Measurements from ENCODE around the gene LTB4R.
A peak's percentile ranks its signal among the peaks of the same experiment; 100 is the strongest.

Gene LTB4R

DNA sequence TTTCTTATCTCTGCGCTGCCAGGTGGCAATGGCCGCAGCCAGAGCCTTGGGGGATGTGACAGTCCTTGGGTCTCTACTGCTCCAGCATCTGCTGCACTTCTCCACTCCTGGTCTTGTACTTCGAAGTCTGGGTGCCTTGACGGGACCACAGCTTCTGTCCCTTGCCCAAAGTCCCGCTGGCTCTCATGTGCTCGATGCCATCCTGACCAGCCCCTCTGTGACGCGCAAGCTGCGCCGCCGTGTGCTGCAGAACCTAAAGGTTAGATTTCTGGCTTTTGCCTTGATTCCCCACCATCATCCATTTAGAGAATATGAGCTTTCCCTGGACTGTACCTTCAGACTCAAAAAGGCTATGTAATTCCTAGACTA is 7.3 kb upstream of the LTB4R start:
- DNase-seq = no peak

DNA sequence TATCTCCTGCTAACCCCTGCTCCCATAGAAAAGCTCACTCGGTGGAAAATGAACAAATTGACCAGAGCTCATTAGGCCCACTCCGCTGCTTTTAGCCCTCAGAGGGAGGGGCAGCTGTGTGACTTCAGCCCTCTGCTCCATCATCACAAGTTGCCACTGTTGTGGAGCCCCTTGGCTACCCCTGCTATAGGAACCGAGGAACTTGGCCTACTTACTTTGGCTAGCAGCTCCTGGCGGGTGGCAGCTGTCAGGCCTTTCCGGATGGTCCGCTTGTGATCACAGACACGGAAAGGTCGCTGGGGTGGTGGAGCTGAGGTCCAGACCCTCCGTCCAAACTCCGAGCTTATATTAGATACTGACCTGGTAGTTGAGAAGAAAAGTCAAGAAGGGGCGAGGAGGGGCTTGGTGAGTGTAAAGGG is 4.1 kb upstream of the LTB4R start:
- no peak for DNase-seq

DNA sequence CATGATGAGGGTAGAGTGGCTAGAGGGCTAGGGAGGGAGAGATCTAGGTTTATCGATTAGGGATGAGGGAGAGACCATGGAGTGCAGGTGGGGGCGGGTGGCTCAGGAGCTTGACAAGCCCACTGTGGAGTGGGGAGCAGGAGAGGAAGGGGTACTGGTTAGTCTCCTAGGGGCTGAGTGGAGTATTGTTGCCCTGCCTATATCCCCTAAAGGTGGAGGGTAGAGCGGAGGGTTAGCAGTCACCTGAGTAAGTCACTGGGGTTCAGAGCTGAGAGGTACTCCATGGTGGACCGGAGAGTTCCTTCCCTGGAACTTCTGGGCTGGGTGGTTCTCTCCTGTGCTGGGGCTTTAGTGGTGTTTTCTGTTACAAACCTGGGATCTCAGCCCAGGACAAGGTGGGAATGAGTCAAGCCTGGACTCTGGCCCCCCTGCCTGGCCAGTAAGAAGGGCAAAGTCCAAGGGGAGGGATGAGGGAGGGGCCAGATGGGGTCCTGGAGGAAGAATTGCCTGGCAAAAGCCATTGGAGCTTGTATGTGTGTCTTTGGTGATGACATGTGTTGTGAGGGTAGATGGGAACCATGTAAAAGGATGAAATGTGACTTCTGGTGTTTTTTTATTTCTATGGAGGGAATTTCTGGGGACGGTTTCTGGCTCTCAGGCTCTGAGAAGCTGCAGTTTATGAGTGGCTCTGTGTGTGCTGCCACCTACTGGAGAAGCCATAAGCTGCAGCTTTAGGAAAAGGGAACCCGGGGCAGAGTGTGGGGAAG is 3.5 kb upstream of the LTB4R start, which contains the start of gene CIDEB:
TSS of gene CIDEB (minus strand) at position 403 of the 767 bp plus-strand sequence. CDS start at position 284, 119 bp downstream.
- DNase-seq = peak in 5 of 14 donors; percentile 9 to 61 (median 26)

DNA sequence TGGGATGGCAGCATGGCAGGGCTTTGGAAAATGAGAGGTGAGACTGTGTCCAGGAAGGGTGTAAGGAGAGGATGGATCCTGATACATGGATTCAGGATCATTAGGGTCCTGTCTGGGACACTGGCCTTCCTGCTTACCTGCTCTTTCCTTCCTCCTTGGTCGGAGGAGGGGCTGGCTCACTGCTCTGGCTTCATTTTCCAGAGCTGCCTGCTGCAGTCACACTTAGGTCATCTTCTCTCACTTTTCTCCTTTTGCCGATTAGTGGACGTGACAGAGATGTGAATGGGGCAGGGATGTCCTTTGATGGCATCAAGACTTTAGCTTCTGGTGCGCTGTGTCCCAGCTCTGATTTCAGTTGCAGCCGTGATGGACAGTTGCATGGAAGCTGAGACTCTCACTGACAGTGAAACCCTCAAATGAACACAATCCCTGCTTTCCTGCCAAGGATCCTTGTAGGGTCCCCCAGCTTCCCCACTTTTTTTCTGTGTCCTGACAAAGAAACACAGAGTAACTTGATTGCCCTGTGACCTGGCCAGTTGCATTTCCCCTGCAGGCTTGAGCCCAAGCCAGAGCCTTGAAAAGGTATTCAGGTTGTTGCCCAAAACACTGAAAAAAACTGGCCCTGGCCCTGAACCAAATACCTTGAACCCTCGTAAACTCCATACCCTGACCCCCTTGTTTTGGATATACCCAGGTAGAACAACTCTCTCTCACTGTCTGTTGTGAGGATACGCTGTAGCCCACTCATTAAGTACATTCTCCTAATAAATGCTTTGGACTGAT is 2.8 kb upstream of the LTB4R start:
- no peak for DNase-seq

DNA sequence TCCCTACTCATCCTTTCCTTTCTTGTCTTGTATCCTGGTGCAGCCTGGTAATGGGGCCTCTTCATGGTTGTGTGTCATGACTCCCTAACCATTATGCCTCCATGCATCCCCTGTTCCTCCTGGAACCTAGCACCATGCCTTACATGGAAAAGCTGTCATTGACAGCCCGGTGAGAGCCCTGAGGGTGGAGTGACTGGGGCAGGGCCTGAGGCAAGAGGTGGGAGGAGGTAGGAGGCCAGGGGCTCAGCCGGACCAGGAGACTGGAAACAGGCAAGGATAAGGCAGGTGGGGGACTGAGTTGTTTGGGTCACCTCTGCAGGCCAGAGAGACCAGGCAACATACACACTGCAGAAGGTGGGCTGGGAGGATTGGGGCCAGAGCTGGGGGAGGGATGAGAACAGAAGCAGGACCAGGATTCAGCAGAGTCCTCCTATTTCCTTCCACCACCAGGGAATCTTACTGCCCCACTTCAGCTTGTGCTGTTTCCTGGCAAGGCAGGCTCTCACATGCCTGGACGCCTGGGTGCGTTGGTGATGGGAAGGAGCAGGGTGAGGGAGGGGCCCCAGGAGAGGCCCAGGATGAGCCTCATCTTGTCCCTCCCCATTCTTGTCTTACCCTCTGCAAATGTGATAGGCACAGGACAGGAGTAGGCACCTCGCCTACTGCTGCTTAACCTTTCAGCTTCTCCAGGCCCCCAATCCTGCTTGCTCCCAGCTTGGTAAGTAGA is 1.6 kb upstream of the LTB4R start, which contains the start of gene LTB4R2:
TSS of gene LTB4R2 (plus strand) at position 603 of the 727 bp plus-strand sequence. CDS start 525 bp downstream, outside the sequence.
- DNase-seq = no peak

DNA sequence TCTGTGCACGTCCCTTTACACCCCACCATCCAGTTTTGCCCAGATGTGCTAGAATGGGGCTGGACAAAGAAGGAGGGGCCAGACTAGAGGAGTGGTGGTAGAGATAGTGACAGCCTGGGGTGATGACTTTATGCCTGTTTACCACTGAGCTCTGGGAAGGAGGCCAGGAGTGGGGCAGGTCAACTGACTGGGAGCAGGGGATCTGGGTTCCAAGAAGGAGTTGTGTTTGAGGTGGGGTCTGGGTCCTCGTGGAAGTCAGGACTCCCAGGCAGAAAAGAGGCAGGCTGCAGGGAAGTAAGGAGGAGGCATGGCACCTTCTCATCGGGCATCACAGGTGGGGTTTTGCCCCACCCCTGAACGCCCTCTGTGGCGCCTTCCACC is 1.0 kb upstream of the LTB4R start:
- no peak for DNase-seq

DNA sequence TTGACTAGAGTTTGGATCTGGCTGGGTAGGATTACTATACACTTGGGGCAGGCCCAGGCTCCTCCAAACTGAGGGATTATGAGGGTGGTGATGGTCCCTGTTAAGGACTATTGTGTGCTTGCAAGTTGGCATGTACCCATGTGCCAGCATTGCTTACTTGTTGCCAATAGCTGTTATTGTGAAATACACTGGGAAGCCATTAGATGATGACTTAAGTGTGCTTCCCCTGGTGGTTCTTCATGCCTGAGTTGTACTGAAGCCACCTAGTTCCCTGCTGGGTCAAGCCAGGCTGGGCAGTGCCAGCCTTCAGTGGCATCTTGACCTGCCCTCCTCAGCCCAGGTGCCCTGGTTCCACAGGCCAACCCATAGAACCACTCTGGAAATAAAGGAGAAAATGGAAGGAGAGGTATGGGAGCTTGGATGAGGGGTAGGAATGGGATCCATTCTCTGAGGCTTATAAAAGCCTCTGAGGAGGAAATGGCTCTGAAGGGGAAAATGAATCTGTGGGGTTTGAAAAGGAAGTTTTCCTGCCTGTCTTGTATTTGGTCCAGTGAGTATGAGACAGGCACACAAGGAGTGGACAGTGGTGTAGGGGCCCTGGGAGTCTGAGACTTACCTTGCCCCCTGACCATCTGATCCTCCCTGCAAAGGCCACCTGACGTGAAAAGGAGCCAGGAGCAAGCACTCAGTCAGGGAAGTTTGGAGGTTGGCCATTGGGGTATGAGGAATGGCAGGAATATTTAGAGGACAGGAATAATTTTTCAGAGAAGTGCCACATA is 724 bp downstream of the LTB4R start:
- no peak for DNase-seq

DNA sequence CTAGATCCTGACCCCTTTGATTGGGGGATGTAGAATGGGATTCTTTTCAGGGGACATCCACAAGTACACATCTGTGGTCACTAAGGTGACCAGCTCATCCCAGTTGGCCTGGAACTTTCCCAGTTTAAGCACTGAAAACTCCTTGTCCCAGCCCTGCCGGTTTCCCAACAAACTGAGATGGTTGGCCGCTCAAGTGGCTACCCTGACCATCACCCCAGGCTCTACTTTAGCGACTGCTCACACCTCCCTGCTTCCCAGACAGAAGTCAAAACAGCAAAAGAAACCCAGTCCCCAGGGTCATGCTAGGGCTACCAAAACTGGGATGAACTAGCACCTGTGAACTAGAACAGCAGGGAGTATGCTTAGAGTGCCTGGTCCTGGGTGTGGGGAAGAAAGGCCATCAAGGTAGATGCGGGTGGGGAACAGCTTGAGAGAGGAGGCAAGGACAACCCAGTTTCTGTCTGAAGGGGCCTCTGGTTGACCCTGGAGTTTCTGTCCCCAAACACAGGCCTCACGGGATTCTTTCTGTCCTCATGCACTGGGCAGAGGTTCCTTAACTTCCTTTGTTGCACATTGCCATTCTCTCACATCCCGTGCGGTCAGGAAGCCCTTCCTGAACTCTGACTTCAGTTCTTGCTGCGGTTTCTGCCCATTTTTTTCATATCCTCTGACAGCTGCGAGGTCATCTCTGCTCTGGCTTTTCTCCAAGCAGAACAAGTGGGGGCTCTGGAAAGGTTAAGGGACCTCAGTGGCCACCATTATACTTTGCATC is 1.6 kb downstream of the LTB4R start:
- peak in 2 of 14 donors; percentile 15 to 40 for DNase-seq

DNA sequence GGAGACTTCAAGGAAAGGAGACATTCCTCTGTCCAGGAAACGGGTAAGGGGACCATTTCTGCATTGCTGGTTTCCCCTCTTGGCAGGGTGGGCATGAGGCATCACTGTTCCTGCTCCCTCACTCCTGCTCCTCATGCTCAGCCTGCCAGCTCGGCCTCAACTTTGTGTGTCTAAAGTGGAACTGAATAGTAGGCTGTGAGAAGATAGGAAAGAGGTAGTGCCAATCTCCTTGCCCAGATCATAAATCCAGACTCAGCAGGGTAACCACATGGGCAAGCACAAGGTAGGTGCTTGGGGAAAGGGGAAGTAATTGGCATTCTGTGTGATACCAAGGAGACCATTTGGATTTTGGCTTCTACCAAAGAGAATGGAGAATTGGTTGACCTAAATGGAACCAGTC is 2.6 kb downstream of the LTB4R start:
- no peak for DNase-seq

DNA sequence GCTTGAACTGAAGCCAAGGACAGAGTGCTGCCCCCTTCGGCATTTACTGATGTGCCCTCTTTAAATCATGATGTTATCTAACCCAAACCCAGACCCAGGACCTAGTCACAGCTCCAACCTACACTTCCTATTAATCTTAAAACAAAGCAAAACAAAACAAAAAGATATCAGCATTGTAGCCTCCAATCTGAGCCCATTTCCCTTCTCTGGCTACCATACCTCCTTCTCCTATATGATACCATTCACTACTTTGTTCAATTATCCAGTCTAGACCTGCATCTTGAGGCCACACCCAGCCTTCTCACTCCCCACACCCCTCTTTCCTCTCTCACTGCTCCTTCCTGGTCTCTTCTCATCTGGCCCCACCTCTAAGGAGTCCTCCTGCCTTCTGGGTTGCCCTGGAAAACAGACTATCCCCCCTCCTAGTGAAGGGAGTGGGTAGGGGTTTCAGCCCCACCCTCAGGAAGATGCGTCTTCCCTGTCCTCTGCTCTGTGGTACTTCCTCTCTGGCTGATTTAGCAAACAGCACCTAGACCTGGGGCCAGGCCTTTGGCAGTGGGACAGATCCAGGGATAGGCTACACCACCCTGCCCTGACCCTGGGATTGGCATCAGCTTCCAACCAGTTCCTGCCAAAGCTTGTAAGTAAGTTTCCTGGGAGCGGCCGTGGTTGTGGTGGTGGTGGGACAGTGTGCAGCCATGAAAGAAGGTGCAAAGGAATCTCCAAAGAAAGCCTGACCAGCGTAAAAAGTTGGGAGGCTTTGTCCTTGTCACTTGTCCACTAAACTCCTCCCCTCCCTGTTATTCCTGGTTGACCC is 3.3 kb downstream of the LTB4R start:
- DNase-seq = no peak

DNA sequence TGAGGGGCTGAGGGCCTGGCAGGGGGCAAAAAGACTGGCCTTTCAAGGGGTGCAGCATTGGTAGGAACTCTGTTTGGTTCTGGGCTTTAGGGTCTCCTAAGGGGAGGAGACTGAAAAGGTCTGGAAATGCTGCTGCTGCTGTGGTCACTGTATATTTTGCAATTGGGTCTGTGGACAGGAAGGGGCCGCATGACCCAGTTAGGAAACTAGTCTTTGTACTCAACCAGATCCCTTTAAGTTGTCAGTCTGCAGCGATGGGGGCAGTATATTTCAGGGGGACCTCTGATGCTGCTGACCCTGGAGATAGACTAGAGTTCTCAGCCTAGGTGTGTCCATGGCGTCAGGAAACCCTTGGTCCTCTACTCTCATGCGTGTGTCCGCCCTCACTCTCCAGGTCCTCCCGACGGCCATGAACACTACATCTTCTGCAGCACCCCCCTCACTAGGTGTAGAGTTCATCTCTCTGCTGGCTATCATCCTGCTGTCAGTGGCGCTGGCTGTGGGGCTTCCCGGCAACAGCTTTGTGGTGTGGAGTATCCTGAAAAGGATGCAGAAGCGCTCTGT is 4.0 kb downstream of the LTB4R start:
- DNase-seq = no peak

DNA sequence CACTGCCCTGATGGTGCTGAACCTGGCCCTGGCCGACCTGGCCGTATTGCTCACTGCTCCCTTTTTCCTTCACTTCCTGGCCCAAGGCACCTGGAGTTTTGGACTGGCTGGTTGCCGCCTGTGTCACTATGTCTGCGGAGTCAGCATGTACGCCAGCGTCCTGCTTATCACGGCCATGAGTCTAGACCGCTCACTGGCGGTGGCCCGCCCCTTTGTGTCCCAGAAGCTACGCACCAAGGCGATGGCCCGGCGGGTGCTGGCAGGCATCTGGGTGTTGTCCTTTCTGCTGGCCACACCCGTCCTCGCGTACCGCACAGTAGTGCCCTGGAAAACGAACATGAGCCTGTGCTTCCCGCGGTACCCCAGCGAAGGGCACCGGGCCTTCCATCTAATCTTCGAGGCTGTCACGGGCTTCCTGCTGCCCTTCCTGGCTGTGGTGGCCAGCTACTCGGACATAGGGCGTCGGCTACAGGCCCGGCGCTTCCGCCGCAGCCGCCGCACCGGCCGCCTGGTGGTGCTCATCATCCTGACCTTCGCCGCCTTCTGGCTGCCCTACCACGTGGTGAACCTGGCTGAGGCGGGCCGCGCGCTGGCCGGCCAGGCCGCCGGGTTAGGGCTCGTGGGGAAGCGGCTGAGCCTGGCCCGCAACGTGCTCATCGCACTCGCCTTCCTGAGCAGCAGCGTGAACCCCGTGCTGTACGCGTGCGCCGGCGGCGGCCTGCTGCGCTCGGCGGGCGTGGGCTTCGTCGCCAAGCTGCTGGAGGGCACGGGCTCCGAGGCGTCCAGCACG is 4.7 kb downstream of the LTB4R start:
- DNase-seq = no peak

DNA sequence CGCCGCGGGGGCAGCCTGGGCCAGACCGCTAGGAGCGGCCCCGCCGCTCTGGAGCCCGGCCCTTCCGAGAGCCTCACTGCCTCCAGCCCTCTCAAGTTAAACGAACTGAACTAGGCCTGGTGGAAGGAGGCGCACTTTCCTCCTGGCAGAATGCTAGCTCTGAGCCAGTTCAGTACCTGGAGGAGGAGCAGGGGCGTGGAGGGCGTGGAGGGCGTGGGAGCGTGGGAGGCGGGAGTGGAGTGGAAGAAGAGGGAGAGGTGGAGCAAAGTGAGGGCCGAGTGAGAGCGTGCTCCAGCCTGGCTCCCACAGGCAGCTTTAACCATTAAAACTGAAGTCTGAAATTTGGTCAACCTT is 5.3 kb downstream of the LTB4R start:
- DNase-seq = no peak

DNA sequence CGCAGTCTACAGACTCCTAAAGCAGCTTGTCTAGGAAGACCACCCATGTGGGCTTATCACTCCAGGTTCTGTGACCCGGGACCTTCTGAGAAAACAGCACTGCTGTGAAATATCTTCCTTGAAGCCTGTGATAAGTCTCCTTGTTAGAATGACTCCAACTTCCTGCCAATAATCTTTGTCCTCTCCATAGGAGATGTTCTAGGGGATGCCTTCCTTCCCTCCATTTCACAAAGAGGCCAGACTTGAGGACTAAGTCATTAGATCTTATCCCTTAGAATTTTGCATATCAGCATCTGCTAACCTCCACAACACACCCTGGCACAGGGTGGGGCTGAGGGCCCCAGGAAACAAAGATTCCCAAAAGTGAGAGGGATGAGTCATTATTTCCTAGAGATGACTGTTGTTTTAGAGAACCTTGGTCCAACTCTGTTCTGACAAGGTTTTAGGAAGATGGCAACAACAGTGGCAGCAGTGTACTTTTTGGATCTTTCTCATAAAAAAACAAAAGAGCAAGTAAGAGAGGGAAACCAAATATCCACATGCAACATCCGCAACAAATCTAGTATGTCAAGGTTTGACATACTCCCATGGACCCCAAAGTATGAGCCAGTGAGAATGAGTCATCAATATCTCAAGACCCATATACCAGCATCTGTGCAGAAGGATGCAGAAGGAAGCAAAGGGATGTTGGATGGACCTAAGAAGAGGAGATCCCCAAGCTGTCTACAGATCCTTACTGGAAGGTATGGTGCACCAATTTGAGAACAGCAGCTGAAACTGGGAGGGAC is 6.0 kb downstream of the LTB4R start:
- DNase-seq = no peak

DNA sequence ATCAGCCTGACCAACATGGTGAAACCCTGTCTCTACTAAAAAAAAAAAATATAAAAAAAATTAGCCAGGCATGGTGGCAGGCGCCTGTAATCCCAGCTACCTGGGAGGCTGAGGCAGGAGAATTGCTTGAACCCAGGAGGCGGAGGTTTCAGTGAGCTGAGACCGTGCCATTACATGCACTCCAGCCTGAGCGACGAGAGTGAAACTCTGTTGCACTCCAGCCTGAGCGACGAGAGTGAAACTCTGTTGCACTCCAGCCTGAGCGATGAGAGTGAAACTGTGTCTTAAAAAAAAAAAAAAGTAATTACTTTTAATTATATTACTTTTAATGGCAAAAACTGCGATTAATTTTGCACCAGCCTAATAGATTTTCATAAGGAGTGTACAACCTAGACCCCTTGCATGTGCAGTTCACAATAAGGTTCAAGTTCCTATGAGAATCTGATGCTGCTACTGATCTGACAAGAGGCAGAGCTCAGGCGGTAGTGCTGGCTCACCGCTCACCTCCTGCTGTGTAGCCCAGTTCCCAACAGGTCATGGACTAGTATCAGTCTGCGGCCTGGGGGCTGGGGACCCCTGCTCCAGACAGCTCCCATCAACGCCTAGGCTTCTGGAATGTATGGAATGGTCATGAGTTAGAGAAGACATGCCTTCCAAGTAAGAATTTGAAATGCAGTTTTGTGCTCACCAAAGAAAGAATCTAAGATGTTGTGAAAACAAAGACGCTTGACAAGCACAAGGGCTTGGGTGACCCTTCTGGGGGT is 10.1 kb downstream of the LTB4R start:
- no peak for DNase-seq

DNA sequence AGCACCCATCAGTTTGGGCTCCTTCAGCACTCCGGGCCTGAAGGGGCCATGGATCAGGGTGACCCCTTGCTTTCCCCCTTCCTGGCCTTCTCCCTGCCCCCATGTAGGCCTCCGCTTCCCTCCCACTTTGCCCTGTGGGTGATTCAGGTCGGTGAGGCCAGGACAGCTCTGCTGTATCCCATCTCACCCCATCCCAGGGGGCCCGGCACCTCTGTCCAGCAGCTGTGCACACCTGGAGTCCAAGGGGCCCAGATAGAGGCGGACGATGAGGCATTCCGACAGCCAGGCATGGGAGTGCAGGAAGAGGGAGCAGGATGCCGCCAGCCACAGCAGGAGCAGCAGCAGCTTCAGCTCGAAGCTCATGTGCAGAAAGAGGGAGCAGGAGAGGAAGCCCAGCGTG is 11.4 kb downstream of the LTB4R start:
- DNase-seq = no peak

DNA sequence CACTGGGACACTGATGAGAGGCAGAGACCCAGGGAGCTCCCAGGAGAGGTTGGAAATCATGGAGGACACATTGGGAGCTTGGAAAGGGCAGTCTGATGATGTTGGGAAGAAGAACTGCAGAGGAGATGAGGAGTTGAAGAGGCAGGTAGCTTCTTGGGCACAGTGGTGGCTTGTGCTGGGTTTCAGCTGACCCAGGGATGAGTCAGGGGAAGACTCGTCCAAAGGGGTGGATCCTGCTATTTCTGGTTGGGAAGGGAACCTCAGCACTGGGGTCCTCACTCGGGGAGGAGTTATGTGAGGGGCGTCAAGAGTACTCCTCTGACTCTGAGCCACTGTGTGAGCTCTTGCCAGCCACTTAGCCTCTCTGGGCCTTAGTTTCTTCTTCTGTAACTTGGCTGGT is 12.0 kb downstream of the LTB4R start:
- DNase-seq = no peak

DNA sequence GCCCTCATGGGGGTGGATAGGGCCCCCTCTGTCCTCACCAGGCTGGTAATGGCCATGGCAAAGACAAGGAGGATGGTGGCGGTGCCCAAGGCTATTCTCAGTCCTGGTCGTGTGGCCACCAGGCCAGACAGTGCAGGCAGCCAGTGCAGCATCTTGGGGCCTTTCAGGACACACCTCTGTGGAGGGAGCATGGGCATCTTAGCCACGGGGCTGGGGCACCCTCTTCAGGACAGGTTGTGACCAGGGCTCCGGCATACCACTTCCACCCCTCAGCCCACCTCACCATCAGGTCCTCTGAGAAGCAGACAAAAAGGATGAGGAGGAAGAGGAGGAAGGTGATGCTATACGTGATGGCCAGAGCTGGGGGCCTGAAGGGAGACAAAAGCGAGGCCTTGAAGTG is 12.7 kb downstream of the LTB4R start:
- DNase-seq = no peak

Measured in C1 segment of cervical spinal cord (tissue), 14 donors.